ENCODE measurements around the gene IGF2BP1.

IGF2BP1 gene

GRCh38 chr17:49104511-49105074 lies 107.4 kb downstream of the IGF2BP1 start:
- DNase-seq, result no peak
